Skeletal muscle tissue (tissue), 4 donors: Measurements from ENCODE around the gene ATXN7L1. TPM values are rescaled to one million over a fixed set of nuclear protein-coding genes. Genes with fewer than 3 reads are reported as not detected.

ENCODE experiments used
- H3K27ac ChIP-seq: one replicate; pipeline ENCODE4 v1.7.0; 2013; ENCODE audit warnings: mild to moderate bottlenecking, low read depth, low read length, inconsistent platforms
- H3K27me3 ChIP-seq, 3 donors: one replicate each; pipeline ENCODE4 v1.7.0; 2013; ENCODE audit warnings: low read length in 3 of 3; ENCODE audit not compliant: control insufficient read depth in 3 of 3, insufficient read depth in 3 of 3
- H3K36me3 ChIP-seq, 3 donors: one replicate each; pipeline ENCODE4 v1.7.0; 2013; ENCODE audit warnings: low read length in 3 of 3; ENCODE audit not compliant: control insufficient read depth in 3 of 3, insufficient read depth in 3 of 3
- H3K4me1 ChIP-seq, 3 donors: one replicate each; pipeline ENCODE4 v1.7.0; 2013; ENCODE audit warnings: low read length in 3 of 3, mild to moderate bottlenecking in 3 of 3; ENCODE audit not compliant: control insufficient read depth in 3 of 3, insufficient read depth in 3 of 3
- H3K4me3 ChIP-seq, 3 donors: one replicate each; pipeline ENCODE4 v1.7.0; 2013; ENCODE audit warnings: low read length in 3 of 3
- H3K9ac ChIP-seq, 3 donors: one replicate each; pipeline ENCODE4 v1.7.0; 2013; ENCODE audit warnings: low read length in 3 of 3, mild to moderate bottlenecking in 3 of 3, moderate library complexity in 2 of 3, low read depth in 1 of 3
- H3K9me3 ChIP-seq, 3 donors: one replicate each; pipeline ENCODE4 v1.7.0; 2013; ENCODE audit warnings: low read length in 3 of 3; ENCODE audit not compliant: control insufficient read depth in 3 of 3
- total RNA-seq: library from RNA; depleted of rRNA; stranded (reverse); fragments of >200 nt; gene quantifications from one replicate; pipeline ENCODE4 v1.2.3, GENCODE V29; 2014
- donor health status: Osteomylitis.

Gene ATXN7L1
- total RNA-seq, 1 donor from 2014 or later, result 6.3 TPM

DNA sequence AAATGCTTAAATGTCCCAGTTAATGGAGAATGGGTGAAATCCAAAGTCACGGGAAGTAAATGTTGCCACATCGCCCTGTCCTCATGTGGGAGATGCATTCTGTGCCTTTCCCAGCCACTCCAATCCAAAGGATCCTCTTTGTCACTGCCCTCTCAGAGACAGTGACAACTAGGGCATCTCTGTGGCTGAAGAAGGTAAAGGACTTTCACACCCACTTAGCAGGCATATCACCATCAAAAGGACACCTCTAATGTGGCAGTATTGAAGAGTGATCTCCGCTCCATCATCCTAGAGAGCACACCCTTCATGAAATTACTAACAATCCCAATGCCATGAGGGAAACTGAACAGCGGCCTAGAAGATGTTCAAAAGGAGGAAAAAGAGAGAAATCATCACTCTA is 13.6 kb downstream of the ATXN7L1 start:
- H3K4me1 ChIP-seq, result peaks cover 0 to 10% (median 10%) of the 10 kb centered on the region in 3 donors
- H3K4me3 ChIP-seq, result no peak overlapping the region

DNA sequence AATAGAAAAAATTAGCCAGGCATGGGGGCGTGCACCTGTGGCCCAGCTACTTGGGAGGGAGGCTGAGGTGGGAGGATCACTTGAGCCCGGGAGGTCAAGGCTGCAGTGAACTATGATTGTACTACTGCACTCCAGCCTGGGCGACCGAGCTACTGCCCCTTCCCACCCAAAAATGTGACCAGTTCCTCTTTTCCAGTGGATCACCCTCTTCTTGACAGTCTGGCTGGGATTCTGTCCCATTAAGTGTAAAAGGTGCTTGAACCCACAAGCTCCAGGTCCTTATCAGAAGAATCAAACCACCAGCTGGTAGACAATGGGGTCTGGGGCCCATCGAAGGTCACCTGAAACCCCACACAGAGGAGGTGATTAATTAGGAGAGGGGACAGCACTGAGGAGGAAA is 14.1 kb downstream of the ATXN7L1 start:
- H3K9ac ChIP-seq, result no peak overlapping the region
- H3K4me1 ChIP-seq, result peaks cover 0 to 10% (median 10%) of the 10 kb centered on the region in 3 donors
- no peak overlapping the region for H3K27ac ChIP-seq
- no peaks in the 10 kb centered on the region for H3K9me3 ChIP-seq
- no peaks in the 10 kb centered on the region for H3K36me3 ChIP-seq
- H3K27me3 ChIP-seq, result no peaks in the 10 kb centered on the region
- H3K4me3 ChIP-seq, result no peak overlapping the region

More for the DNA sequence above, 13.6 kb downstream of the ATXN7L1 start:
- Histone ChIP-seq H3K27ac (no peak overlapping the region), H3K9me3 (no peaks in the 10 kb centered on the region), H3K27me3 (no peaks in the 10 kb centered on the region), H3K36me3 (no peaks in the 10 kb centered on the region), H3K9ac (no peak overlapping the region)

DNA sequence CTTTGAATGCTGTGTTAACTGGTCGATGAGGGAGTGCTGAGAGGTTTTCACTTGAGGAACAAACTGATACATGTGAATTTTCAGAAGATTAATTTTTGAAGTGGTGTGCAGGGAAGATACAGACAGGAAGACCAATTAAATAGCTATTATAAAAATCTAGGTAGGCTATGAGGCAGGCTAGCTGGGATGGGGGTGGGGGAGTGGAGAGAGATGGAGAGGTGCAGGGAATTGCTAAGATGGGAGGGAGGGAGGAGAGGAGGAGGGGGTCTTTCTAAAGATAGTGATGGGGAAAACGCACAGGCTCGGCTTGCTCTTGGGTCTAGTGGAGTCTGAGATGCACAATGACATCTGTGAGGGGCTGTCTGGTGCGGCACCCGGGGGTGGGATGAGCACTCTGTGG is 15.2 kb downstream of the ATXN7L1 start:
- H3K27me3 ChIP-seq, result no peaks in the 10 kb centered on the region
- no peak overlapping the region for H3K27ac ChIP-seq
- no peak overlapping the region for H3K4me3 ChIP-seq
- peaks cover 0 to 5% (median 4%) of the 10 kb centered on the region in 3 donors for H3K4me1 ChIP-seq
- H3K36me3 ChIP-seq, result no peaks in the 10 kb centered on the region
- no peaks in the 10 kb centered on the region for H3K9me3 ChIP-seq
- H3K9ac ChIP-seq, result no peak overlapping the region

DNA sequence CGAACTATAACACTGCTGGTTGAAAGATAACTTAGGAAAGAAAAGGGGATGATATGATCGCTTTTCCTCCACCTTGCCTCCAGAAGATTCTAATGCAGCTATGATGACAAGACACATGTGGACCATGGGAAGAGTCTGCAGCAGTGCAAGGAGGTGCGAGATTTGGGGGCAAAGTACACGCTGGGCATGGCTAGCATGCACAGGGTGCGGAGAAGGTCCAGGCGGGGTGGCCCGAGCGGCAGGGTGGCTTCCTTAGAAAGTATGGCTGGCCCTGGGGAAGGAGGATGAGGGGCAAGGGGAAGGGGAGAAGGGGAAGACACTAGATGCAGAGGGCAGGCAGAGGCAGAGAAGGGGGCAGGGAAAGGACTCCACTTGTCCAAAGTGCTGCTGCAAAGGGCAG is 15.6 kb downstream of the ATXN7L1 start:
- Histone ChIP-seq H3K27me3 (no peaks in the 10 kb centered on the region), H3K27ac (no peak overlapping the region), H3K9me3 (no peaks in the 10 kb centered on the region), H3K4me1 (peaks cover 0 to under 1% (median 0%) of the 10 kb centered on the region in 3 donors), H3K36me3 (no peaks in the 10 kb centered on the region), H3K4me3 (no peak overlapping the region), H3K9ac (no peak overlapping the region)

DNA sequence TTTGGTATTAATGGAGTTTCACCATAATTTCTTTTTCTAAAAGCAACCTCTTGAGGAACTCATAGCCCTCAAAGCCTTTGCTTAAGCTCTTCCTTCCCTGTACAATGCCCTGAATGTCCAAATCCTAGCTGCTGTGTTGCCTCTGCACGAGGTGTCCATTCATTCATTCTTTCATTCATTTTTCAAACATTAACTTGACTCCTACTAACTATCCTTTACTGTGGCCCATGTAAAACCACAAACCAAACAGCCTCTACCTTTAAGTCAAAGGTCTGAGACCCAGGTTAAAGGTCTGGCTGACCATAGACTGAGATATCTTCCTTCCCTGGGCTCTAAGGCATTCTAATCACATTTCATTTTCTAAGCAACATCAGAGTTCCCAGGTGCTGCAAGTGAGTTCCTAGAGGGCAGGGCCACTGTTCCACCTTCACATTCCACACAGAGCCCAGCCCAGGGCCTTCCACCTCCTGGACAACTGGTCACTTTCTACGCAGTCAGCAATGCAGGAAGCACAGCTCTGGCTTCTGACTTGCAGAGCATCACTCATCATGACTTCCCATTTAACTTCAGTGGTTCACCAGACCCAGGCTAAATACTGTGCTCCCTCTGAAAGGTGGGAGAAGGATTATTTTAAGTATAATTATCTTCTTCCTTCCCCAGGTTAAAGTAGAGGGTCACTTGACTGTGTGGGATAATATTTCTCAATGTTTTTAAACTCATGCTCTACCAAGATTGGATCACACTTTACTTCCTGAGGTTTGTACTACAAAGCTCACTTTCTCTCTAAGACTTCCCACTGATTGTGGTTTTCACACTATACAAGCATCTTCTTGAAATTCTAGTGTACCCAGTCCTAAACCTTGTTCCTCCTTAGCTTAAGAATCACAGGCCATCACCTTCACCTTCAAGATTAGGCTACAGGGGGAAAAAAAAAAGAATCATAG is 19.1 kb downstream of the ATXN7L1 start:
- no peak overlapping the region for H3K4me3 ChIP-seq
- H3K27me3 ChIP-seq, result no peaks in the 10 kb centered on the region
- H3K9me3 ChIP-seq, result no peaks in the 10 kb centered on the region
- no peak overlapping the region for H3K9ac ChIP-seq
- H3K27ac ChIP-seq, result no peak overlapping the region
- no peaks in the 10 kb centered on the region for H3K4me1 ChIP-seq
- no peaks in the 10 kb centered on the region for H3K36me3 ChIP-seq

DNA sequence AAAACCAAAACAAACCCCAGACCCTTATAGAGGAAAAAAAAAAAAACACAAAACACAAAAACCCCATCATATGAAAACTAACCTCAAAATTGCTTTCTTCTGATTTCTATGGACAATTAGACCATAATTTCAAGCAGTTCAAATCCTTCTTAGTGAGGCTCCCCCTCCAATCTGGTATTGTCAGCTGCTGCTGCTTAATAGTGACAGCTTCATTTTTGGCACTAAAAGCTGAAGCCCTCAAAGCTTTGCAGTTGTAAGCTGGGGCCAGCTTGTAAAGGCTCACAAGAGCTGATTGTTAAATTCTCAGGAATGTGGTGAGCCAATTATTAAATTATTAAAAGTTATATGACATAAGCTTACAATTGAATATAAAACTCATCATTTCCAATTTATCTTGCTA is 21.9 kb downstream of the ATXN7L1 start:
- Histone ChIP-seq H3K4me1 (no peaks in the 10 kb centered on the region), H3K9me3 (no peaks in the 10 kb centered on the region), H3K4me3 (no peak overlapping the region), H3K36me3 (no peaks in the 10 kb centered on the region), H3K27ac (no peak overlapping the region), H3K9ac (no peak overlapping the region), H3K27me3 (no peaks in the 10 kb centered on the region)

DNA sequence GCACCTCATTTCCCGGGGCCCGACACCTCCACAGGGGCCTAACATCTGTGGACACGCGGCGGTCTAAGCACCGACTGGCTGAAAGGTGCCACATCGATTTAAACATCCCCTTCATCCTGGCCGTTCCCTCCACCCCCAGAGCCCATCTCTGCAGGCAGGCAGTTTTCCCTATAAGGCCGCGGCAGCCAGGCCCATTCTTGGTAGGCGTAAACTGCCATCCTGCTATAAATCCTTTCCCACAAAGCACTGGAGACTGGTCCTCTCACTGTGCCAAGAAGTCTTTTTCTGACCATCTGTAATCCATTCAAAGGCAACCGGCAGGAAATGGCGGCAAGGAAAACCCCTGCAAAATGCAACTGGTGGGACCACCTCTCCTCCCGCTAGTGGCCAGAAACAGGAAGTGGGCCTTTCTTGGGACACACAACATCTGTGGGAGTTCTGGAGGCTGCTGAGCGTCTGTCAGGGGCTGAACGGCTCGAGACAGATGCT is 22.4 kb downstream of the ATXN7L1 start:
- no peaks in the 10 kb centered on the region for H3K9me3 ChIP-seq
- H3K27me3 ChIP-seq, result no peaks in the 10 kb centered on the region
- H3K4me1 ChIP-seq, result no peaks in the 10 kb centered on the region
- no peak overlapping the region for H3K9ac ChIP-seq
- no peak overlapping the region for H3K4me3 ChIP-seq
- H3K36me3 ChIP-seq, result no peaks in the 10 kb centered on the region
- no peak overlapping the region for H3K27ac ChIP-seq

DNA sequence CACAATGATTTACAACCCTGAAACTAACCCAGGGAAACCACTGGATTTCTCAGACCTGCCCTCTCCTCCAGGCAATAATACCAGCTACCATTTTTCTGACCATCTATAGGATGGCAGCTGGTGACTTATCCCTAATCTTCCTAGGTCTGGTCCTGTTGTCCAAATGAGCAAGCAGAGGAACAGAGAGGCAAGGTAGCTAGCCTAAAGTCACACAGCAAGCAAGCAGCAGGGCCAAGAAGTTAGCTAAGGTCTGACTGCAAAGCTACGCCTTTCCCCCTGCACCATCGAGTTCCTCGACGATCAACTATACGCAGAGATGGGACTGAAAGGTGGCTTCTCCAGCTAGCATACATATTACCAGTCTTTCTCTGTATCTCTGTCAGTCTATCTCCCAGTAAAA is 25.3 kb downstream of the ATXN7L1 start:
- H3K36me3 ChIP-seq, result no peaks in the 10 kb centered on the region
- H3K9me3 ChIP-seq, result no peaks in the 10 kb centered on the region
- no peaks in the 10 kb centered on the region for H3K4me1 ChIP-seq
- no peak overlapping the region for H3K4me3 ChIP-seq
- H3K9ac ChIP-seq, result no peak overlapping the region
- no peaks in the 10 kb centered on the region for H3K27me3 ChIP-seq
- H3K27ac ChIP-seq, result no peak overlapping the region

DNA sequence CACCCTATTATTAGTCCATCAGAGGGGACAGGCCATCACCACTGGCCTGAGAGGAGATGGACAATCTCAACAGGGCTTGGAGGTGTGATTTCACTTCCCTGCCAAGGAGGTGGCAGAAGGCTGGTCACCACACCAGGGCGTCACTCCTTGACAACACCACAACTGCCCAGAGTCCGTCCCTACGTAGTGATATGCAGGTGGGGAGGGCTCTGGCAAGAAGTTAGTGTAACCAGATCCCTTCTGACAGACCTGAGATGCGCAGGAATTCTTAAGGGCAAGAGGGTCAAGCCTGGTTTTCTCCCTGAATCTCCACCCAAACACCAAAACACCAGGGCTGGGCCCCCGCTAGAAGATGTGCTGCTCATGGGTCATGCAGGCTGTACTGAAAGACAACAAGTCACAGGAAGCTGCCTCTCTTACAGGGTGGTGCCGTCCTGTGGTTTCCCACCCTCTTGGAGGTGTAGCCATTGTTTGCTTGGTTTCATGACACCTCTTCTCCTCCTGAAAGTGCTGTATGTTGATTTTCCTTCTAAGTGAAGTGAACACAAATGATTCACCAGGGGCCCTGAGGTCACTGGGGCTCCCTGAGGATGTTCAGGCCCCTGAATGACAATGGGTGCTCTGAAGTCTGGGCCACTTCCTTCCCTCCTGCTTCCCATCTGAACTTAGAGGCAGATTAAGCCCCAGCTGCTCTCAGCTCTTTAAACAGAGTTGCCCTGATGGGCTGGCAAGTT is 27.1 kb downstream of the ATXN7L1 start:
- no peaks in the 10 kb centered on the region for H3K4me1 ChIP-seq
- no peak overlapping the region for H3K9ac ChIP-seq
- H3K4me3 ChIP-seq, result no peak overlapping the region
- H3K9me3 ChIP-seq, result no peaks in the 10 kb centered on the region
- no peaks in the 10 kb centered on the region for H3K36me3 ChIP-seq
- no peaks in the 10 kb centered on the region for H3K27me3 ChIP-seq
- H3K27ac ChIP-seq, result no peak overlapping the region

DNA sequence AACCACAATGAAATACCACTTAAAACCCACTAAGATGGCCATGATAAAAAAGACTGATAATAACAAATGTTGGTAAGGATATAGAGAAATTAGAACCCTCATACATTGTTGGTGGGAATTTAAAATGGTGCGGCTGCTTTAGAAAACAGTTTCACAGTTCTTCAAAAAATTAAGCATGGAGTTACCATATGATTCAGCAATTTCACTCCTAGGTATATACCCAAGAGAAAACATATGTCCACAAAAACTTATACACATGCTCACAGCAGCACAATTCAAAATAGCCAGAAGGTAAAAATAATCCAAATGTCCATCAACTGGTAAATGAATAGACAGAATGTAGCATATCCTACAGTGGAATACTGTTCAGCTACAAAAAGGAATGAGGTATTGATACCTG is 30.0 kb downstream of the ATXN7L1 start:
- Histone ChIP-seq H3K9me3 (no peaks in the 10 kb centered on the region), H3K27ac (no peak overlapping the region), H3K4me1 (peaks cover 2 to 5% (median 4%) of the 10 kb centered on the region in 3 donors)

More for the DNA sequence above, 30.0 kb downstream of the ATXN7L1 start:
- no peak overlapping the region for H3K4me3 ChIP-seq
- no peaks in the 10 kb centered on the region for H3K36me3 ChIP-seq
- H3K27me3 ChIP-seq, result no peaks in the 10 kb centered on the region
- H3K9ac ChIP-seq, result no peak overlapping the region
